Measurements from ENCODE around the gene GPR62. TPM values are rescaled to one million over a fixed set of nuclear protein-coding genes. Genes with fewer than 3 reads are reported as not detected.
A peak's percentile ranks its signal among the peaks of the same experiment; 100 is the strongest.

The GPR62 gene
- not detected in 2 replicates for total RNA-seq (2021)
- not detected for Bru-seq, nascent RNA
- BruChase-seq, experiment 1, labeled RNA remaining after a 2-hour chase, result not detected
- not detected for BruChase-seq, experiment 2, labeled RNA remaining after a 6-hour chase
- long read RNA-seq, result 0 reads

DNA sequence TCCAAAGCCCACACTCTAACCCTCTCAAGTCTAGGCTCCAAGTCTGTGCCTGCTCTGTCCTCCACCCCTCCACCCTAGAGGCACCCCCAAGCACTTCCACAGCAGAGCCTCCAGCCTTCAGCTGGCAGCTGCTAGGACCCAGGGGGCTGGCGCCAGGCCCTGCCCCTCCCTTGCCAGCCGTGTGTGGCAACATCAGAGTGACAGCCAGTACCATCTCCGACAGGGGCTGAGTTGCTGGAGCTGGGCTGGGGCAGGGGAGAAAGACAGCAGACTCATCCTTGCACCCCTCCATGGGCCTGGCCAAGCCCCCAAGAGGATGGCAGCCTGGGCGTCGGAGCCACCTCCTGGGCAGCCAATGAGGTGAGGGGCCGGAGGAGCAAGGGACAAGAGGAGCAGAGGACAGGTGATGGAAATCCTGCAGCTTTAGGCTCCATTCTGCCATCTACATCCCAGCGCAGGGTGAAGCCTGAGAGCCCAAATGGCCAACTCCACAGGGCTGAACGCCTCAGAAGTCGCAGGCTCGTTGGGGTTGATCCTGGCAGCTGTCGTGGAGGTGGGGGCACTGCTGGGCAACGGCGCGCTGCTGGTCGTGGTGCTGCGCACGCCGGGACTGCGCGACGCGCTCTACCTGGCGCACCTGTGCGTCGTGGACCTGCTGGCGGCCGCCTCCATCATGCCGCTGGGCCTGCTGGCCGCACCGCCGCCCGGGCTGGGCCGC, at the start of gene GPR62:
Gene GPR62, plus strand, starts transcription at position 207 of the 718 bp plus-strand sequence. Its CDS starts 272 bp downstream, at position 479.
- intact Hi-C loops (cut with micrococcal nuclease; ENCODE audit: unreplicated experiment), result no loop called here
- CTCF ChIA-PET, result interaction anchor here (0.7 kb wide), 1 partner anchor 251 kb away, joined by 3 read pairs; no protein-coding TSS in a partner anchor
- no peaks in the 10 kb centered on the region for H4K20me1 ChIP-seq (ENCODE audit: insufficient read depth)

DNA sequence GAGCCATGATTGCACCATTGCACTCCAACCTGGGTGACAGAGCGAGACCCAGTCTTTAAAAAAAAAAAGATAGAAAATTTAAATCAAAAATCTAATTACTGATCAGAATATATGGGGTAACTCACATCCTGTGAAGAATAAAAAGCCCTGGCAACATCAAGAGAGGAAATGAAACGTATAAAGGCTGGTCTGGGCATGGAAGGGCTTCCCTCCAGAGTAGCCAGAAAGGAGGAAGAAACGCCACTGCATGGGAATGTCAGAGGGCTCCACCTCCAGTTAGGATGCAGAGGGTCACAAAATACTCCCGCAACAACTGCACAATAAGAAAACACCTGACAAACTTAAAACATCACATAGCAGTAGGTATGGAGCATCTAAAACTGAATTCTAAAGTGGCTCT, 47.2 kb upstream of the GPR62 start:
- Histone ChIP-seq H2AFZ (no peak overlapping the region), H3K4me1 (replicated peaks; ENCODE audit: insufficient read depth) (no peaks in the 10 kb centered on the region), H3K79me2 (ENCODE audit: low read depth) (no peaks in the 10 kb centered on the region), H3K4me3 (no peak overlapping the region), H3F3A (ENCODE audit: insufficient read depth, low read depth) (peaks cover 3% of the 10 kb centered on the region; the same call in 1 of the 2 replicates), H3K4me2 (no peak overlapping the region), H3K27ac (no peak overlapping the region), H4K20me1 (ENCODE audit: insufficient read depth) (no peaks in the 10 kb centered on the region), H3K36me3 (ENCODE audit: low read depth) (no peaks in the 10 kb centered on the region), H3K27me3 (ENCODE audit: insufficient read depth, low read depth) (no peaks in the 10 kb centered on the region), H3K9me2 (ENCODE audit: insufficient read depth) (no peaks in the 10 kb centered on the region), H3K9me3 (ENCODE audit: insufficient read depth, low read depth) (peaks cover 1% of the 10 kb centered on the region; the same call in 1 of the 2 replicates)
- TF ChIP-seq CTCF (conservative IDR thresholded peaks at IDR 0.05), result no peak
- no peak for TF ChIP-seq EZH2 (IDR thresholded peaks at IDR 0.05; ENCODE audit: low read depth)
- no peak for DNase-seq
- intact Hi-C loops (cut with micrococcal nuclease; ENCODE audit: unreplicated experiment), result no loop called here
- CTCF ChIA-PET, result no interaction called here
- POLR2A ChIA-PET (ENCODE audit: unreplicated experiment), result no interaction called here
- no TSS peak for BruUV-seq (replicated peaks)

More for the DNA sequence above, at the start of gene GPR62:
- no peak for TF ChIP-seq EZH2 (IDR thresholded peaks at IDR 0.05; ENCODE audit: low read depth)
- TF ChIP-seq CTCF (conservative IDR thresholded peaks at IDR 0.05), result no peak
- Histone ChIP-seq H3K27ac (no peak within 1 kb of the TSS), H3K27me3 (ENCODE audit: insufficient read depth, low read depth) (no peaks in the 10 kb centered on the region; the same call in 1 of the 2 replicates), H3K9me3 (ENCODE audit: insufficient read depth, low read depth) (no peaks in the 10 kb centered on the region), H3K4me3 (peak within 1 kb of the TSS; percentile 35; the same call in 1 of the 2 replicates), H3K36me3 (ENCODE audit: low read depth) (no peaks in the 10 kb centered on the region), H2AFZ (no peak within 1 kb of the TSS), H3K9me2 (ENCODE audit: insufficient read depth) (no peaks in the 10 kb centered on the region), H3K4me2 (peak within 1 kb of the TSS; percentile 68), H3F3A (ENCODE audit: insufficient read depth, low read depth) (no peaks in the 10 kb centered on the region), H3K79me2 (ENCODE audit: low read depth) (no peaks in the 10 kb centered on the region), H3K4me1 (replicated peaks; ENCODE audit: insufficient read depth) (peaks cover 4% of the 10 kb centered on the region; the same call in 1 of the 2 replicates)
- DNase-seq, result no peak
- POLR2A ChIA-PET (ENCODE audit: unreplicated experiment), result no interaction called here
- no TSS peak for BruUV-seq (replicated peaks)

DNA sequence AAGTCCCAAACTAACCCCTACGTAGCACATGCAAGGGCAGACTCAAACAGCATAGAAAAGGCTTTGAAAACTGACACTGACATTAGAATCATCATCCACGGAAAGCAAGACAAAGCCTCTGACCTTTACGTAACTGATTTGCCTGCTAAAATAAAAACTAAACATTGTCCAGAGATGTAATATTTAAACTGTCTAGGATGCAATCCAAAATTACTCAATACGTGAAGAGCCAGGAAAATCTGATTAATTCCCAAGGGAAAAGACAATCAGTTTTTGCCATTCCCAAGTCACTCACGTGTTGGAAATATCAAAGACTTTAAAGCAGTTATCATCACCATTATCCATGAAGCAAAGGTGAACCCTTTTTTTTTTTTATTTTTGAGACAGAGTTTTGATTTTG, 38.8 kb upstream of the GPR62 start:
- Histone ChIP-seq H3K4me1 (replicated peaks; ENCODE audit: insufficient read depth) (no peaks in the 10 kb centered on the region), H2AFZ (no peak overlapping the region), H3K4me2 (no peak overlapping the region), H3F3A (ENCODE audit: insufficient read depth, low read depth) (no peaks in the 10 kb centered on the region), H3K79me2 (ENCODE audit: low read depth) (no peaks in the 10 kb centered on the region), H3K9me3 (ENCODE audit: insufficient read depth, low read depth) (no peaks in the 10 kb centered on the region), H4K20me1 (ENCODE audit: insufficient read depth) (no peaks in the 10 kb centered on the region), H3K4me3 (no peak overlapping the region), H3K27me3 (ENCODE audit: insufficient read depth, low read depth) (no peaks in the 10 kb centered on the region), H3K36me3 (ENCODE audit: low read depth) (no peaks in the 10 kb centered on the region), H3K27ac (no peak overlapping the region), H3K9me2 (ENCODE audit: insufficient read depth) (no peaks in the 10 kb centered on the region)
- POLR2A ChIA-PET (ENCODE audit: unreplicated experiment), result no interaction called here
- no TSS peak for BruUV-seq (replicated peaks)
- CTCF ChIA-PET, result no interaction called here
- no peak for TF ChIP-seq EZH2 (IDR thresholded peaks at IDR 0.05; ENCODE audit: low read depth)
- DNase-seq, result no peak
- intact Hi-C loops (cut with micrococcal nuclease; ENCODE audit: unreplicated experiment), result no loop called here
